ENCODE results near the gene PRKD3. TPM values are rescaled to one million over a fixed set of nuclear protein-coding genes. Genes with fewer than 3 reads are reported as not detected.

PRKD3 gene
- total and polyA plus RNA-seq, 2 of the 13 experiments (the other 11 are each of a cell fraction or from before 2014, with no cell fraction given): 11.6 to 38.4 TPM

- TF ChIP-seq SOX6 (IDR thresholded peaks at IDR 0.05) (no peak), SOX6 (CRISPR knock-in tag; IDR thresholded peaks at IDR 0.05) (0 out of 2 replicates have a peak, but pooled peaks have one; percentile 34), CEBPB (IDR thresholded peaks at IDR 0.05; ENCODE audit: borderline replicate concordance, low read depth, low read length) (peak; percentile 60), YY1 (IDR thresholded peaks at IDR 0.05; ENCODE audit: insufficient read depth, insufficient replicate concordance, low read depth, low read length) (peak; percentile 42), FOSL2 (CRISPR knock-in tag; IDR thresholded peaks at IDR 0.05) (peak; percentile 39; the same call in 1 of the 2 replicates), NFIC (IDR thresholded peaks at IDR 0.05; ENCODE audit: low read length) (peak; percentile 20; the same call in 1 of the 2 replicates), SKI (IDR thresholded peaks at IDR 0.05; ENCODE audit: partially characterized antibody) (peak; percentile 27), PPARG (CRISPR knock-in tag; conservative IDR thresholded peaks at IDR 0.05) (peak; percentile 82), EP300 (IDR thresholded peaks at IDR 0.05; ENCODE audit: low read depth in 2 of 2, low read length in 2 of 2) (peak in 1 of 2 experiments; percentile 12; a peak in 1 of 4 replicates), EP300 (CRISPR knock-in tag; IDR thresholded peaks at IDR 0.05; ENCODE audit: borderline replicate concordance) (no peak), TFAP4 (IDR thresholded peaks at IDR 0.05; ENCODE audit: borderline replicate concordance, low read depth) (peak; percentile 2; the same call in 1 of the 2 replicates), SOX5 (CRISPR knock-in tag; IDR thresholded peaks at IDR 0.05; ENCODE audit: borderline replicate concordance) (peak; percentile 52; the same call in 1 of the 2 replicates), EZH2 (conservative IDR thresholded peaks at IDR 0.05; ENCODE audit: low read depth, low read length) (no peak), PAXIP1 (CRISPR knock-in tag; conservative IDR thresholded peaks at IDR 0.05) (peak; percentile 44), KDM6A (CRISPR knock-in tag; IDR thresholded peaks at IDR 0.05; ENCODE audit: low read depth) (peak; percentile 50; the same call in 1 of the 2 replicates), ZFX (CRISPR knock-in tag; IDR thresholded peaks at IDR 0.05; ENCODE audit: low read depth) (0 out of 2 replicates have a peak, but pooled peaks have one; percentile 18), PRPF4 (IDR thresholded peaks at IDR 0.05; ENCODE audit: low read depth, low read length, poor library complexity, severe bottlenecking) (no peak)
Measured at GRCh38 chr2:37350034-37350433, 25.4 kb upstream of the PRKD3 start (continued).
